Stimulated activated naive CD8-positive, alpha-beta T cell treated with anti-CD3 and anti-CD28 coated beads, Interleukin-15, Interleukin-2, amounts not matched to agents 100 ng/mL and 50 ng/mL, for 24 hours (primary cell): ENCODE results near the gene TACSTD2.
"Not testable (repeated sequence)": the region's sequence is repeated elsewhere in the genome, so short reads cannot be mapped to it uniquely, and the experiment has no call there.

ENCODE experiments used
- H3K27ac Mint-ChIP-seq: one replicate; pipeline ENCODE4 v1.8.0; 2021; ENCODE audit warnings: mild to moderate bottlenecking, mixed read lengths
- H3K27me3 Mint-ChIP-seq: one replicate; pipeline ENCODE4 v1.8.0; 2021; ENCODE audit warnings: mixed read lengths
- H3K36me3 Mint-ChIP-seq: one replicate; pipeline ENCODE4 v1.8.0; 2021; ENCODE audit warnings: low read depth, mixed read lengths
- H3K4me1 Mint-ChIP-seq: one replicate; pipeline ENCODE4 v1.8.0; 2021; ENCODE audit warnings: low read depth, mixed read lengths
- H3K4me3 Mint-ChIP-seq: one replicate; pipeline ENCODE4 v1.8.0; 2021; ENCODE audit warnings: mild to moderate bottlenecking, mixed read lengths
- H3K9me3 Mint-ChIP-seq: one replicate; pipeline ENCODE4 v1.8.0; 2021; ENCODE audit warnings: mixed read lengths

The TACSTD2 gene

DNA sequence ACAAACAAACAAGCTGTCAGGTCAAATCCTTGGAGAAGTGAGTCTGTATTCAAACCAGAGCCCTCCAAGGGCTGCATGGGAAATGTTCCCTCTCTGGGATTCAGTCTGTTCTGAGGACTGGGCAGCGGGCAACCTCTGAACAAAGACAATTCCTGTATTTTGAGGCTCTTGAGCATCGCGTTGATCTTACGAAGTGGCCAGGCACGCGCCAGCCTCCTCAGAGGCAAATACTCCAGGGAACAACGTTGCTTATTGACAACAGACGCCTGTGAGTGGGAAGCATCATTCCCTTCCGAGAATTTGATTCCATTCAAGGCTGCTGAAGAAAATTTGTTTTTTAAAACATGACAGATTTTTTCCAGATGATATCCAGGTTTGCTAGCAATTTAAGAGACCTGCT, 20.0 kb upstream of the TACSTD2 start:
- Mint-ChIP-seq H3K9me3 (peaks cover 7% of the 10 kb centered on the region), H3K36me3 (no peaks in the 10 kb centered on the region), H3K4me1 (no peaks in the 10 kb centered on the region), H3K4me3 (no peak overlapping the region), H3K27ac (no peak overlapping the region), H3K27me3 (peaks cover 50% of the 10 kb centered on the region)

DNA sequence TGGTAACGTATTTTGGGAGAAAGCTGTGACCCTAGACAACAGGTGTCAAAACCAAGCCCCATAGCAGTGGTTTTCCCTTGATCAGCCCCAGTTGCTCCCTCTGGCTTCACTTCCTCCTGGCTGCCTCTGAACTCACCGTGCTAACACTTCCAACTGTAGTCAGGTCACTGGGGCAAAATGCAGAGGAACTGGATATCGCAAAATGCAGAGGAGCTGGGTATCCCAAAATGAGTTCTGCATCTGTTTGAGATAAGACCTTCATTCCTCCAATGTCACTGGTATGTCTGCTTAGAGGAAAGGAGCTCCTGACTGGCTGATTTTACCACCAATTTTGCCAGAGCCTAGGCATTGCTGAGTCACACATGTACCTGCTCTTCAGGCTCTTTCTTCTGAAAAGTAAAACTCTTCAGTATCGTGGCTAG, 19.6 kb upstream of the TACSTD2 start:
- H3K27me3 Mint-ChIP-seq = peaks cover 48% of the 10 kb centered on the region
- H3K27ac Mint-ChIP-seq = no peak overlapping the region
- peaks cover 7% of the 10 kb centered on the region for H3K9me3 Mint-ChIP-seq
- H3K36me3 Mint-ChIP-seq = no peaks in the 10 kb centered on the region
- no peaks in the 10 kb centered on the region for H3K4me1 Mint-ChIP-seq
- no peak overlapping the region for H3K4me3 Mint-ChIP-seq

DNA sequence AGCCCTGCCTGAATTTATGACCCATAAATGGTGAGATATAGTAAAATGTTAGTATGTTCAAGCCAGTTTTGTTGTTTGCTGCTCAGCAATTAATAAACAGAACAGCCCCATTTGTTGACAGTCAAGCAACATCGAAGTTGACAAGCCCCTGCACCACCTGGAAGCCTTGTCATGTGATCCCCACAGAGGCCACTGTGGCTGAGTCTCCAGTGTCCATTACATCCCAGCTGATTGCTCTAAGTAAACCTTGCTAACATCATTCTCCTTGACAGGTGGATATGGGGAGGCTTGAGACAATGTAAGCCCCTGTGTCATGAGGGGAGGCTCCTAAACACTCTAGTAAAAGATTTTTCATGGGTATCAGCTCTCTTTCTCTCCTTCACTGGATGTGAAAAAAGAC, 17.5 kb upstream of the TACSTD2 start:
- H3K36me3 Mint-ChIP-seq = no peaks in the 10 kb centered on the region
- no peak overlapping the region for H3K4me3 Mint-ChIP-seq
- H3K27ac Mint-ChIP-seq = no peak overlapping the region
- H3K27me3 Mint-ChIP-seq = peaks cover 40% of the 10 kb centered on the region
- no peaks in the 10 kb centered on the region for H3K4me1 Mint-ChIP-seq
- no peaks in the 10 kb centered on the region for H3K9me3 Mint-ChIP-seq

- Mint-ChIP-seq H3K9me3 (no peaks in the 10 kb centered on the region), H3K27ac (no peak overlapping the region), H3K4me3 (no peak overlapping the region), H3K27me3 (peaks cover 23% of the 10 kb centered on the region), H3K4me1 (no peaks in the 10 kb centered on the region), H3K36me3 (no peaks in the 10 kb centered on the region)
These were observed 15.6 kb upstream of the TACSTD2 start for GRCh38 chr1:58592522-58593134.

DNA sequence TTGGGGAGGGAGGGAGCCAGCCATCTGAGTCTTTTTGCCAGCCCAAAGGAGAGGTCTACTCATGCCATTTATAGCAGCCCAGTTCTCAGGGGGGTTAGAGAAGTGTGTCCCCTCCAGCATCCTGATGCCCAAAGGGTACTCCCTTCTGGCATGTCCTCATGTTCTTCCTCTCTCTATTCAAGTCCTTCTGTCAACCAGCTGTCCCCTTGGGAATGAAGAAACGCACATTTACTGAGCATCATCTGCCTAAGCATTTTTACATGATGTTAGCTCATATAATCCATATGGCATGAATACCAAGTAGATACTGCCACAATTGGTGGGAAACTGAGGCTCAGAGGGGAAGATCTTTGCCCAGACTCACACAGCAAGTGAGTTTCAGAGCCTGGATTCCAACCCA, 14.8 kb upstream of the TACSTD2 start:
- Mint-ChIP-seq H3K27ac (no peak overlapping the region), H3K36me3 (no peaks in the 10 kb centered on the region), H3K4me3 (no peak overlapping the region), H3K4me1 (no peaks in the 10 kb centered on the region), H3K27me3 (peaks cover 26% of the 10 kb centered on the region), H3K9me3 (no peaks in the 10 kb centered on the region)

GRCh38 chr1:58590019-58590418, 13.0 kb upstream of the TACSTD2 start:
- H3K27ac Mint-ChIP-seq = no peak overlapping the region
- H3K4me3 Mint-ChIP-seq = no peak overlapping the region
- H3K4me1 Mint-ChIP-seq = peaks cover 6% of the 10 kb centered on the region
- H3K36me3 Mint-ChIP-seq = no peaks in the 10 kb centered on the region
- H3K9me3 Mint-ChIP-seq = no peaks in the 10 kb centered on the region
- H3K27me3 Mint-ChIP-seq = peaks cover 38% of the 10 kb centered on the region

- no peaks in the 10 kb centered on the region for H3K36me3 Mint-ChIP-seq
- H3K27ac Mint-ChIP-seq = no peak overlapping the region
- no peaks in the 10 kb centered on the region for H3K9me3 Mint-ChIP-seq
- peaks cover 36% of the 10 kb centered on the region for H3K27me3 Mint-ChIP-seq
- no peak overlapping the region for H3K4me3 Mint-ChIP-seq
- H3K4me1 Mint-ChIP-seq = peaks cover 21% of the 10 kb centered on the region
These were observed 11.3 kb upstream of the TACSTD2 start for GRCh38 chr1:58588396-58588795.

- H3K36me3 Mint-ChIP-seq = no peaks in the 10 kb centered on the region
- peaks cover 22% of the 10 kb centered on the region for H3K4me1 Mint-ChIP-seq
- no peaks in the 10 kb centered on the region for H3K9me3 Mint-ChIP-seq
- H3K27ac Mint-ChIP-seq = no peak overlapping the region
- H3K27me3 Mint-ChIP-seq = peaks cover 34% of the 10 kb centered on the region
- H3K4me3 Mint-ChIP-seq = no peak overlapping the region
These were observed 10.6 kb upstream of the TACSTD2 start for GRCh38 chr1:58587667-58588066.

DNA sequence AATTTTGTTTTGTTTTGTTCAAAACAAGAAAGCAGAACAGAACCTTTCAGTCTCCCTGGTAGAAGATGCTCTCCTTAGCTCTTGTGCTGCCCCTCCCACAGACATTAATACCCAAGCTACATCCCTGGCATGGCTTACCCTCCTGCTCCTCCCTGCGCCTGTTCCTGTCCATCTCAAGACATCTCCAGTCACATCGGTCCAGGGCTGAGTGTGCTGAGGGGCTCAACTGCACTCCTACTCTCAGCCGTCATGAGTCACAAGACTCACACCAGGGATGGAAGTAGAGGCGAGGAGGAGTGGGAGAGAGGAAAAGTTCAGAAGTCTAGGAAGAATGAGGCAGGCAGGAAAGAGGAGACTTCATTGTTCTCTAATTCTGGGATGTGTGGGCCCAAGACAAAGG, 9.2 kb upstream of the TACSTD2 start:
- H3K27ac Mint-ChIP-seq = no peak overlapping the region
- no peak overlapping the region for H3K4me3 Mint-ChIP-seq
- no peaks in the 10 kb centered on the region for H3K36me3 Mint-ChIP-seq
- peaks cover 22% of the 10 kb centered on the region for H3K4me1 Mint-ChIP-seq
- no peaks in the 10 kb centered on the region for H3K9me3 Mint-ChIP-seq
- H3K27me3 Mint-ChIP-seq = peaks cover 33% of the 10 kb centered on the region

DNA sequence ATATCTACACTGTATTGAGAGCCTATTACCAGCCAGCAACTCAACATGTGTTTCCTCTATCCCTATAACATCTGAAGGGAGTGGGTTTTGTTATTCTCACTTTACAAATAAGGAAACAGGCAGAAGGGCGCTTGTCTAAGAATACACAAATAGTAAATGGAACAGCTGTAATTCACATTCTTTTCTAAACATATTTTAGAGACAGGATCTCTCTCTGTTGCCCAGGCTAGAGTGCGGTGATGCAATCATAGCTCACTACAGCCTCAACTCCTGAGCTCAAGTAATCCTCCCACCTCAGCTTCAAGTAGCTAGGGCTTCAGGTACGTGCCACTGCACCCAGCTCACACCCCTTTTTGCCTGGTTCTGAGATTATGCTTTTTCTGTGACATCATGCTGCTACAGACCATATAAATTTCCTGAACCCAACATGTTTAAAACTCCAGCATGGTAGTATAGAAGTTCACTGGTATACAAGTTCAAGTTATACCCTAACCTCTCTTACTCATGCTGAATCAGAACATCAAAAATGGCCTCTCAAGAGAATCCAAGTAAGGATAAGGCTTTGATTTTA, 8.6 kb upstream of the TACSTD2 start:
- Mint-ChIP-seq H3K27me3 (peaks cover 37% of the 10 kb centered on the region), H3K27ac (no peak overlapping the region), H3K4me1 (peaks cover 22% of the 10 kb centered on the region), H3K4me3 (no peak overlapping the region), H3K36me3 (no peaks in the 10 kb centered on the region), H3K9me3 (no peaks in the 10 kb centered on the region)

DNA sequence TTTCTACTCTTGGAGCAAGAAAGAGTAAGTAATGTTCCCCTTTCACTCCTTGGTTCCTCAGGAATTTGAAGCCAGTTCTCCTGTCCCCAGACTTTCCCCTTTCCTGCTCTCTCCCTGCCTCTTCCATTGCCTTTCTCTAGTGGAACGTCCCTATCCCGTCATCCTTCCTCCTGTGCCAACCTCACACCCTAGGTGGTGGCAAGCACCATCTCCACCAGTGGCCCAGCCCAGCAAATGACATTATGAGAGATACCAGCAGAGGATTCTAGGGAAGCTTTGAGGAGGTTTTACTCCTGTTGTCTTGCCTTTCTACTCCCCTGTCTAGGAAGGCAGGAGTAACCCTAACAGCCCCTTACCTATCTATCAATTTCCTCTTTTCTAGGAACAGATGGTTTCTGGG, 8.1 kb upstream of the TACSTD2 start:
- Mint-ChIP-seq H3K4me1 (peaks cover 22% of the 10 kb centered on the region), H3K36me3 (no peaks in the 10 kb centered on the region), H3K9me3 (no peaks in the 10 kb centered on the region), H3K4me3 (no peak overlapping the region), H3K27ac (no peak overlapping the region), H3K27me3 (peaks cover 33% of the 10 kb centered on the region)

- H3K27ac Mint-ChIP-seq = peak overlapping the region; percentile 27
- no peaks in the 10 kb centered on the region for H3K36me3 Mint-ChIP-seq
- H3K4me1 Mint-ChIP-seq = peaks cover 22% of the 10 kb centered on the region
- no peaks in the 10 kb centered on the region for H3K9me3 Mint-ChIP-seq
- H3K27me3 Mint-ChIP-seq = peaks cover 41% of the 10 kb centered on the region
- H3K4me3 Mint-ChIP-seq = no peak overlapping the region
These were observed 7.2 kb upstream of the TACSTD2 start for GRCh38 chr1:58584082-58584895.

- Mint-ChIP-seq H3K36me3 (no peaks in the 10 kb centered on the region), H3K4me3 (no peak overlapping the region), H3K27ac (no peak overlapping the region), H3K27me3 (peaks cover 45% of the 10 kb centered on the region), H3K4me1 (peaks cover 22% of the 10 kb centered on the region), H3K9me3 (no peaks in the 10 kb centered on the region)
These were observed 6.4 kb upstream of the TACSTD2 start for GRCh38 chr1:58583496-58583895.

DNA sequence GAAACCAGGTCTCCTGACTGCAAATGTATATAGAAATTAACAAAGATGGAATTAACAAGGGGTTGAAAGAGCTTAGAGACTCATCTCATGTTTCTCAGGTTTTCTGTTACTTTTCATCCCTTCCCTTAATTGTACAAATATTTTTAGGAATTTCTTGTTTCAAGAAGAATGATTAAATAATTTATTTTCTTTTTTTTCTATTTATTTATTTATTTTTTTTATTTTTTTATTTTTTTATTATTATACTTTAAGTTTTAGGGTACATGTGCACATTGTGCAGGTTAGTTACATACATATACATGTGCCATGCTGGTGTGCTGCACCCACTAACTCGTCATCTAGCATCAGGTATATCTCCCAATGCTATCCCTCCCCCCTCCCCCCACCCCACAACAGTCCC, 5.1 kb upstream of the TACSTD2 start:
- not testable (repeated sequence) for H3K27ac Mint-ChIP-seq, H3K4me3 Mint-ChIP-seq, H3K9me3 Mint-ChIP-seq, H3K36me3 Mint-ChIP-seq
- Mint-ChIP-seq H3K27me3 (peaks cover 54% of the 10 kb centered on the region), H3K4me1 (peaks cover 34% of the 10 kb centered on the region)

- H3K9me3 Mint-ChIP-seq = no peaks in the 10 kb centered on the region
- no peaks in the 10 kb centered on the region for H3K36me3 Mint-ChIP-seq
- H3K27me3 Mint-ChIP-seq = peaks cover 49% of the 10 kb centered on the region
These were observed 4.6 kb upstream of the TACSTD2 start for GRCh38 chr1:58581641-58582040.

More at GRCh38 chr1:58581641-58582040, 4.6 kb upstream of the TACSTD2 start:
- no peak overlapping the region for H3K4me3 Mint-ChIP-seq
- H3K27ac Mint-ChIP-seq = no peak overlapping the region
- H3K4me1 Mint-ChIP-seq = peaks cover 35% of the 10 kb centered on the region
